DMS153 treated with DMSO at 0.1 percent for 48 hours (cell line): ENCODE measurements around the gene TOR1B.
A peak's percentile ranks its signal among the peaks of the same experiment; 100 is the strongest.
"Not testable (repeated sequence)": the region's sequence is repeated elsewhere in the genome, so short reads cannot be mapped to it uniquely, and the experiment has no call there.

Source experiments
- DNase-seq: peaks from one replicate; lab custom pipeline; 2025; ENCODE audit not compliant: unreplicated experiment; lab: John Stamatoyannopoulos, UW

TOR1B gene

DNA sequence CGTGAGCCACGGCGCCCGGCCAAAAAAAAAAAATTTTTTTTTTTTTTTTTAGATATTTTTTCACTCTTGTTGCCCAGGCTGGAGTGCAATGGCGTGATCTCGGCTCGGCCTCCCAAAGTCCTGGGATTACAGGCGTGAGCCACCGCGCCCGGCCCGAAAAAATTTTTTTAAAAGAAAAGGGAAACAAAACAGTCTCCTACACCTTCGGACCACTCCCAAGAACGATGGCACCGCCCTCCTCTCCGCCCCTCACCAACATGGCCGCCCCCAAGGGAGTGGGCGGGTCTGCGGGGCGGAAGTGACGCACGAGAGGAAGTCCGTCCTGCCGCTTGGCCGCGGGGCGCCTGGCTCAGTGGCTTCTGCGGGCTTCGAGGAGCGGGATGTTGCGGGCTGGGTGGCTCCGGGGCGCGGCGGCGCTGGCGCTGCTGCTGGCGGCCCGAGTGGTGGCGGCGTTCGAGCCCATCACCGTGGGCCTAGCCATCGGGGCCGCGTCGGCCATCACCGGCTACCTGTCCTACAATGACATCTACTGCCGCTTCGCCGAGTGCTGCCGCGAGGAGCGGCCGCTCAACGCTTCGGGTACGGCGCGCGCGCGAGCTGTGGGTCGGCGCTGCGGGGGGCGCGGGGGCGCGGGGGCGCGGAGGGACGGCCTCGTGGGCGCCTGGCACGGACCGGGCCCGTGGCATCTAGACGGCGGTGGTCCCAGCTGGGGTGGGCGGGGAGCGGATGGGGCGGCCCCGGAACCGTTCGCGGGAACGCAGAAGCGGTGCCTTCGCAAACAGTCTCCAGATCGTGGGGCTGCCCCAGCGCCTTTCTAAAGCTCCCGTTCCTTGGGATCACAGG lies at the start of gene TOR1B:
Gene TOR1B (plus strand): TSS at position 352 of the 843 bp plus-strand sequence. CDS start 29 bp downstream, at position 381.
- peak; percentile 82 for DNase-seq

GRCh38 chr9:129755151-129755550 lies 47.8 kb upstream of the TOR1B start:
- no peak for DNase-seq

GRCh38 chr9:129756191-129756590 lies 46.8 kb upstream of the TOR1B start:
- no peak for DNase-seq

- DNase-seq = no peak
Measured at GRCh38 chr9:129757045-129757444, 45.9 kb upstream of the TOR1B start.

DNA sequence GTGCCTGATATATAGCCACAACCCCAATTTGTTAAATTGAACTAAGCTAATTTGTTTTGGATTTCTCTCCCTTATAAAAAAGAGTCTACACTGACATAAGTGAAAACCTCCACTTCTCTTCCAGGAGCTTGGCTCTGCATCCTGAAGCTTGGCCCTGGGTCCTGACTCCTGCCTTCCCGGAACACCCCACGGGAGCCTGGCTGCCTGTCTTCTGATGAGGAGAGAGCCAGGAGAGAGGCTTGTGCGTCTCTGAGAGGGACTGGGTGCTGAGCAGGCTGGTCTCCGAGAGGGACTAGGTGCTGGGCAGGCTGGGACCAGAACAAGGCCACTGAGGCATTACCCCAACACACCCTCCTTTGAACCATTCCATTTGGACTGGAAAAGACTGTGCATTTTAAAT lies 43.7 kb upstream of the TOR1B start:
- no peak for DNase-seq

GRCh38 chr9:129759804-129760502 lies 43.0 kb upstream of the TOR1B start:
- DNase-seq = no peak

GRCh38 chr9:129760784-129761183 lies 42.2 kb upstream of the TOR1B start:
- not testable (repeated sequence) for DNase-seq

- DNase-seq = no peak
Measured at GRCh38 chr9:129761293-129761900, 41.6 kb upstream of the TOR1B start.

DNA sequence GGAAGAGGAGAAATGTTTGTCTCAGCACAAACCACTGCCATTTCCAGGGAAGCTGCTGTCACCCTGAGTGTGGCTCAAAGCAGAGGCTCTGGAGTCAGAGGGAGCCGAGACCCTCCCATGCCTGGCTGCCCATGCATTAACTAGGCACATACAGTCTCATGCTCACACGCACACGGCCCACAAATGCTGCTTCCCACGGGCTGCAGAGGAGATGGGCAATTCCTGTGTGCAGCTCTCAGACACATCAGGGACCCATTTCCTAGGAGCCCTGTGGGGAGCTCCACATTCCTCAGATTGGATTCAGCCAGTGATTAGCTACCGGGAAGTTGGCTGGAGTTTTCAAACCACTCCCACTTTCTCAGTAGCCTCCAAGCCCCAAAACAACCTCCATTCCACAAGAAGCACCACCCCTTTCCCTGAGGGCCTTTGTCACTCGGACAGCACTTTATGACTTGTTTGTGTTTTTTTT lies 41.0 kb upstream of the TOR1B start:
- no peak for DNase-seq

GRCh38 chr9:129762370-129762984 lies 40.5 kb upstream of the TOR1B start:
- DNase-seq = not testable (repeated sequence)

DNA sequence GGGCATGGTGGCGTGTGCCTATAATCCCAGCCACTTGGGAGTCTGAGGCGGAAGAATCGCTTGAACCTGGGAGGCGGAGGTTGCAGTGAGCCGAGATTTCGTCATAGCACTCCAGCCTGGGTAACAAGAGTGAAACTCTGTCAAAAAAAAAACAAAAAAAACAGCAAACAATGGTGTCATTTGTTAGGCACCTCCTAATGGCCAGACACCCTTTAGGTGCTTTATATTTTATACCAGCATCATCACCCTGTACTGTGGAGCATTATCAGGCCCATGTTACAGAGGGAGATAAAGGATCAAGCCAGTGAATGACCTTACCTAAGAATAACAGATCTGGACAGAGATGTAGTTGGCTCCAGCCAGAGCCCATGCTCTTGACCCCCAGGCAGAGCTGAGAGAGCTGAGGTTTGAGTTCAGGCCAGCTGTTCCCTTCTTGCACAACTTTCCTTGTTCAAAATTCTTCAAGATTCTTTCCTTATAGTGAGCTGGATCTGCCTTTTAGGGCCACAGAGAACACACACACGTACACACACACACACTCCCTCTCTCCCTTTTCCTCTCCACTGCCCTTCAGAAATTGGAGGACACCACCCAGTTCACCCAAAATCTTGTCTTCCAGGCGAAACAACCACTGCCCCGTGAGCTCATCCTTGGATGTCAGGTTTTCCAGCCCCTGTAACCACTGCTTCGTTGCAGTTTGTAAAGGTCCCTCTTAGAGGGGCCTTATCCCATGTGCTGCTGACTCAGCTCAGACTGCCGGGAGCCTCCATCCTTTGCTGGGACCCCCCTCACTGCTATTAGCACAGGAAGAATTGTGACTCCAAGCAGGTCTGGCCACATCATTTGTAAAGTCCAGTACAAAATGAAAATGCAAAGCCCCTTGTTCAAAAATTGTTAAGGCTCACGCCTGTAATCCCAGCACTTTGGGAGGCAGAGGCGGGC lies 39.7 kb upstream of the TOR1B start:
- DNase-seq = no peak

DNA sequence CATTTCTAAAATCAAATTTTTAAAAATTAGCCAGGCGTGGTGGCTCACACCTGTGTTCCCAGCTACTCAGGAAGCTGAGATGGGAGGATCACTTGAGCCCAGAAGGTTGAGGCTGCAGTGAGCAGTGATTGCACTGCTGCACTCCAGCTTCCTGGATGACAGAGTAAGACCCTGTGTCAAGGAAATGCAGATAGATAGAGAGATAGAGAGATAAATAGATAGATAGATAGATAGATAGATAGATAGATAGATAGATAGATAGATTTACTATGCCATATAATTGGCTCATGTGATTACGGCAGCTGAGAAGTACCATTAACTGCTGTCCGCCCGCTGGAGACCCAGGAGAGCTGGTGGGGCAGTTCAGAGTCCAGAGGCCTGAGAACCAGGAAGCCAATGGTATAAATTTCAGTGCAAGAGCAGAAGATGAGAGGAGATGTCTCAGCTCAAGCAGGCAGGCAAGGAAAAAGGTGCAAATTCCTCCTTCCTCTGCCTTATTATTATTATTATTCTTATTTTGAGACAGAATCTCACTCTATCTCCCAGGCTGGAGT lies 37.1 kb upstream of the TOR1B start:
- no peak for DNase-seq

- DNase-seq = no peak
Measured at GRCh38 chr9:129768486-129768885, 34.5 kb upstream of the TOR1B start.

- DNase-seq = no peak
Measured at GRCh38 chr9:129769669-129770068, 33.3 kb upstream of the TOR1B start.

GRCh38 chr9:129770741-129771140 lies 32.2 kb upstream of the TOR1B start:
- no peak for DNase-seq

GRCh38 chr9:129773262-129774048 lies 29.5 kb upstream of the TOR1B start:
- DNase-seq = no peak

GRCh38 chr9:129774791-129775447 lies 28.1 kb upstream of the TOR1B start:
- DNase-seq = peak; percentile 49

DNA sequence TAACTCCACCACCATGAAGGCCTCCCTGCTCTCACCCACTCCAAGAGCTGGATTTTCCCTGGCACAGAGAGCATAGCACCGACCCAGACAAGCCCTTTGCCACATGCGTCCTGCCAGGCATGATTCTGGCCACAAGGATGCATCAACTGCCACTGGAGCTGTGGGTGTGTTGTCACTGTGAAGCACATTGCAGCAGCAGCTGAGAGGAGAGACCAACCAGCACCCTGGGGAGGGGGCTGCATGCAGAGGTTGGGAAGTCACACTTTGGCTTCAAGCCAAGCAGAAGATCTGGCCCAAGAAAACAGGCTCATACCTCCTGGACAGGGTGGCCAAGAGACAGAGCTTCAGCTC lies 27.6 kb upstream of the TOR1B start:
- DNase-seq = no peak

GRCh38 chr9:129776096-129776495 lies 26.9 kb upstream of the TOR1B start:
- not testable (repeated sequence) for DNase-seq
